Esophagus muscularis mucosa (tissue), 4 donors: ENCODE results near the gene SYNE1. TPM values are rescaled to one million over a fixed set of nuclear protein-coding genes. Genes with fewer than 3 reads are reported as not detected.
A peak's percentile ranks its signal among the peaks of the same experiment; 100 is the strongest.
"Not testable (repeated sequence)": the region's sequence is repeated elsewhere in the genome, so short reads cannot be mapped to it uniquely, and the experiment has no call there.

Experiments
- DNase-seq: peaks from one replicate; pipeline ENCODE4 v3.0.0-alpha.2; 2017; ENCODE audit errors: extremely low spot score
- H3K27ac ChIP-seq, 4 donors: fragments of 200-600 bp; sonication (generic); replicated peaks in 1 of 4; 1 replicate in 3 of 4; 2 replicates in 1 of 4; pipeline ENCODE4 v1.5.1; 2016 to 2019; ENCODE audit warnings: mild to moderate bottlenecking in 1 of 4
- H3K27me3 ChIP-seq, 4 donors: fragments of 200-600 bp; sonication (generic); one replicate each; pipeline versions ENCODE4 v1.5.1 to v1.6.0; 2016 to 2019
- H3K36me3 ChIP-seq, 4 donors: fragments of 200-600 bp; sonication (generic); one replicate each; pipeline ENCODE4 v1.5.1; 2016 to 2019
- H3K4me1 ChIP-seq, 4 donors: fragments of 200-600 bp; sonication (generic); one replicate each; pipeline ENCODE4 v1.5.1; 2016 to 2019
- H3K4me3 ChIP-seq, 4 donors: fragments of 200-600 bp; sonication (generic); 1 replicate in 2 of 4; 2 replicates in 2 of 4; pipeline ENCODE4 v1.5.1; 2016 to 2019; ENCODE audit warnings: mild to moderate bottlenecking in 4 of 4, moderate library complexity in 1 of 4
- H3K9me3 ChIP-seq, 4 donors: fragments of 200-600 bp; sonication (generic); 1 replicate in 3 of 4; 2 replicates in 1 of 4; pipeline ENCODE4 v1.5.1; 2016 to 2019
- EP300 ChIP-seq: sonication (generic); formaldehyde crosslinking; IDR thresholded peaks from one replicate; pipeline ENCODE4 v1.6.1; 2017; ENCODE audit warnings: antibody characterized with exemption
- POLR2A ChIP-seq: fragments of 450-650 bp; IDR thresholded peaks from one replicate; pipeline ENCODE4 v1.6.1; 2017; ENCODE audit warnings: antibody characterized with exemption, moderate library complexity, mild to moderate bottlenecking, low read depth
- POLR2AphosphoS5 ChIP-seq, 2 donors: sonication (generic); formaldehyde crosslinking; IDR thresholded peaks; one replicate each; pipeline ENCODE4 v1.6.1; 2017; ENCODE audit warnings: antibody characterized with exemption in 2 of 2
- WGBS: methylation state at CpG from one replicate; pipeline ENCODE4 v1.1.5; 2018; 5-methylcytosine and 5-hydroxymethylcytosine counted together
- intact Hi-C: fragments of 100-400 bp; cut with DNase I; formaldehyde crosslinking; loops from one replicate; pipeline ENCODE4 v1.15.1; 2023
- total RNA-seq, 4 donors: library from RNA; depleted of rRNA; stranded (reverse); fragments of >200 nt; gene quantifications; one replicate each; pipeline versions ENCODE4 v1.1.0 to v1.2.1, GENCODE V29; 2016
- TF ChIP-seq, protein P1 (sequence below), 3 experiments: fragments of 200-600 bp in 2 of 3; fragments of 450-650 bp in 1 of 3; sonication (generic) in 2 of 3; IDR thresholded peaks; one replicate each; pipeline ENCODE4 v1.5.1; 2017 to 2019; ENCODE audit warnings: antibody characterized with exemption in 3 of 3, mild to moderate bottlenecking in 2 of 3, moderate library complexity in 1 of 3

The SYNE1 gene
- 100 to 1,000 TPM; 151 to 196 (median 170) TPM for total RNA-seq

GRCh38 chr6:152637296-152638047 is at the start of gene SYNE1:
SYNE1 (minus strand) TSS chr6:152637362; CDS start chr6:152628331, 9,031 bp downstream.
- no peaks in the 10 kb centered on the region for H3K36me3 ChIP-seq
- no peaks in the 10 kb centered on the region for H3K27me3 ChIP-seq
- peak within 1 kb of the TSS; percentile 74 to 85 (median 80) for H3K27ac ChIP-seq
- H3K4me1 ChIP-seq, result peaks cover 8 to 29% (median 18%) of the 10 kb centered on the region in 4 donors
- TF ChIP-seq POLR2A, result no peak
- peak in 1 of 2 donors; percentile 40 for TF ChIP-seq POLR2AphosphoS5 (IDR thresholded peaks at IDR 0.05)
- intact Hi-C loops, result no loop called here
- peak within 1 kb of the TSS; percentile 73 to 87 (median 79) for H3K4me3 ChIP-seq
- WGBS, result 39% methylated on average over 8 of the region's 16 CpGs
- no peak for DNase-seq
- H3K9me3 ChIP-seq, result no peaks in the 10 kb centered on the region

DNA sequence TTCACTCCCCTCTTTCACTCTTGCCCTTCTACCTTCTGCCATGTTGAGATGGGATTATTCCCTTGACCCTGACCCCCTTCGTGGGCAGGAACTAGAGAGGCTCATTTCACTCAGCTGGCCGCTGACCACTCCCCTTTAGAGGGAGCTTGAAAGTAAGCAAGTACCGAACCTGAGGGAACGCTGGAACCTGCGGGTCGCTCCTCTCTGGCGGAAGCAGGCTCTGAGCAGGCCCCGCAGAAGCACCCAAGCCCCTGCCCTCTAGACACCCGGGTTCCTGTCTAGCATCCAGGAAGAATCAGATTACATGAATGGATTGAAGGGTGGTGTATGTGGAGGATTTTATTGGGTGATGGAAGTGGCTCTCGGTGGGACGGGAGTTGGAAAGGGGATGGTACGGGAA is 48.7 kb upstream of the SYNE1 start:
- Histone ChIP-seq H3K27ac (no peak overlapping the region), H3K9me3 (no peaks in the 10 kb centered on the region), H3K36me3 (no peaks in the 10 kb centered on the region), H3K4me3 (no peak overlapping the region), H3K27me3 (no peaks in the 10 kb centered on the region), H3K4me1 (no peaks in the 10 kb centered on the region)
- intact Hi-C loops, result no loop called here
- 95% methylated on average over 12 of the region's 12 CpGs for WGBS
- DNase-seq, result no peak
- no peak for TF ChIP-seq EP300
- TF ChIP-seq POLR2A, result no peak
- TF ChIP-seq, protein P1, sequence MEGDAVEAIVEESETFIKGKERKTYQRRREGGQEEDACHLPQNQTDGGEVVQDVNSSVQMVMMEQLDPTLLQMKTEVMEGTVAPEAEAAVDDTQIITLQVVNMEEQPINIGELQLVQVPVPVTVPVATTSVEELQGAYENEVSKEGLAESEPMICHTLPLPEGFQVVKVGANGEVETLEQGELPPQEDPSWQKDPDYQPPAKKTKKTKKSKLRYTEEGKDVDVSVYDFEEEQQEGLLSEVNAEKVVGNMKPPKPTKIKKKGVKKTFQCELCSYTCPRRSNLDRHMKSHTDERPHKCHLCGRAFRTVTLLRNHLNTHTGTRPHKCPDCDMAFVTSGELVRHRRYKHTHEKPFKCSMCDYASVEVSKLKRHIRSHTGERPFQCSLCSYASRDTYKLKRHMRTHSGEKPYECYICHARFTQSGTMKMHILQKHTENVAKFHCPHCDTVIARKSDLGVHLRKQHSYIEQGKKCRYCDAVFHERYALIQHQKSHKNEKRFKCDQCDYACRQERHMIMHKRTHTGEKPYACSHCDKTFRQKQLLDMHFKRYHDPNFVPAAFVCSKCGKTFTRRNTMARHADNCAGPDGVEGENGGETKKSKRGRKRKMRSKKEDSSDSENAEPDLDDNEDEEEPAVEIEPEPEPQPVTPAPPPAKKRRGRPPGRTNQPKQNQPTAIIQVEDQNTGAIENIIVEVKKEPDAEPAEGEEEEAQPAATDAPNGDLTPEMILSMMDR (IDR thresholded peaks at IDR 0.05), result no peak
- no peak for TF ChIP-seq POLR2AphosphoS5 (IDR thresholded peaks at IDR 0.05)

DNA sequence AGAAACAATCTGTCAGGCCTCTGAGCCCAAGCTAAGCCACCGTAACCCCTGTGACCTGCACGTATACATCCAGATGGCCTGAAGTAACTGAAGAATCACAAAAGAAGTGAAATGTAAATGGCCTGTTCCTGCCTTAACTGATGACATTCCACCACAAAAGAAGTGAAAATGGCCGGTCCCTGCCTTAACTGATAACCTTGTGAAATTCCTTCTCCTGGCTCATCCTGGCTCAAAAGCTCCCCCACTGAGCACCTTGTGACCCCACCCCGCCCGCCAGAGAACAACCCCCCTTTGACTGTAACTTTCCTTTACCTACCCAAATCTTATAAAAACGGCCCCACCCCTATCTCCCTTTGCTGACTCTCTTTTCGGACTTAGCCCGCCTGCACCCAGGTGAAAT is 45.8 kb upstream of the SYNE1 start:
- H3K36me3 ChIP-seq, DNase-seq, H3K4me1 ChIP-seq, H3K9me3 ChIP-seq, H3K4me3 ChIP-seq, H3K27ac ChIP-seq, H3K27me3 ChIP-seq, intact Hi-C loops: not testable (repeated sequence)
- WGBS, result 48% methylated on average over 8 of the region's 8 CpGs

- H3K4me1 ChIP-seq, result no peaks in the 10 kb centered on the region
- H3K27ac ChIP-seq, result no peak overlapping the region
- H3K27me3 ChIP-seq, result no peaks in the 10 kb centered on the region
- intact Hi-C loops, result no loop called here
- H3K36me3 ChIP-seq, result no peaks in the 10 kb centered on the region
- no peaks in the 10 kb centered on the region for H3K9me3 ChIP-seq
- TF ChIP-seq POLR2A (no peak), EP300 (no peak), POLR2AphosphoS5 (IDR thresholded peaks at IDR 0.05) (no peak)
- TF ChIP-seq, protein P1 (IDR thresholded peaks at IDR 0.05), result no peak
- H3K4me3 ChIP-seq, result no peak overlapping the region
- no peak for DNase-seq
- 56% methylated on average over 8 of the region's 8 CpGs for WGBS
Observed at GRCh38 chr6:152682141-152682540, 45.0 kb upstream of the SYNE1 start.

GRCh38 chr6:152680879-152681517 is 43.8 kb upstream of the SYNE1 start:
- Histone ChIP-seq H3K4me1 (no peaks in the 10 kb centered on the region), H3K27me3 (no peaks in the 10 kb centered on the region), H3K9me3 (no peaks in the 10 kb centered on the region), H3K27ac (no peak overlapping the region), H3K36me3 (no peaks in the 10 kb centered on the region), H3K4me3 (no peak overlapping the region)
- TF ChIP-seq, protein P1 (IDR thresholded peaks at IDR 0.05), result no peak
- no peak for TF ChIP-seq POLR2AphosphoS5 (IDR thresholded peaks at IDR 0.05)
- no peak for TF ChIP-seq POLR2A
- no peak for TF ChIP-seq EP300
- WGBS, result 14% methylated on average over 3 of the region's 3 CpGs
- intact Hi-C loops, result no loop called here
- DNase-seq, result no peak
